NCI-H345 treated with DMSO at 0.1 percent for 48 hours (cell line): ENCODE results near the gene OLFM1.

ENCODE experiments used
- DNase-seq: peaks from one replicate; lab custom pipeline; 2025; ENCODE audit not compliant: unreplicated experiment; lab: John Stamatoyannopoulos, UW

OLFM1 gene

GRCh38 chr9:135130207-135130976, 42.9 kb downstream of the OLFM1 start:
- peak; percentile 98 for DNase-seq

- DNase-seq: no peak
Observed at GRCh38 chr9:135131488-135131887, 44.0 kb downstream of the OLFM1 start.

- no peak for DNase-seq
Observed at GRCh38 chr9:135132008-135132407, 44.5 kb downstream of the OLFM1 start.

DNA sequence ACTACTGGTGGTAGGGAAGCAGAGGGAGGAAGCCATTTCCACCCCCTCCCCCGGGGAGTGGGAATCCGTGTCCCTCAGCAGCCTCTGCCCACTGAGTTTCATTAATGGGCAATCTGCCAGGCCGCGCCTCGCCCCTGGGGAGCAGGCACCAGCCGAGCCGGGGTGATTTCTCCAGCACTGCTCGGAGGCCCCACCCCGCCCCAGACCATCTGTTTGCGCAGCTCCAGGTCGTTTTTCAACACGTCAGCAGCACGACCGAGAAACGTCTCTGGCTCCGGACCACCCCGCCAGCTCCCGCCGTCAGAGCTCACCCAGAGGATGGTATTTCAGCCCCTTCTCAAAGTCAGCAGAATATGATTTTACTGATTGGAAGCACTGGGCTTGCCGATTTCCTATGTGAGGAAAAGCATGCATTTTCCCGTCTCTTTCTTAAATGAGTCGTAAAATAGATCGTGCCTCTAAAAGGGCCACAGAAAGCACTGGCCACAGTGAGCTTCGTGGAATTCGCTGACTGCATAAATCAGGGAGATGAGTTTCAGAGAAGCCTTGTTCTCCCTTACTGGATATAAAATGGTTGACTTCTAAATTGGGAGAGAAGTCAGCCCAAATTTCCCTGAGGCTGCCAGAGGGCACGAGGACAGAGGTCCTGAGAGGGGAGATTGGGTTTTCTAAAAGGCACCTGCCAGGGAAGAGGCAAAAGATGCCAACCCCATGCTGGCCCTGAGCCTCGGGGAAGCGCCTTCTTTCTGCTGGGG, 47.0 kb downstream of the OLFM1 start:
- DNase-seq: peak; percentile 67

DNA sequence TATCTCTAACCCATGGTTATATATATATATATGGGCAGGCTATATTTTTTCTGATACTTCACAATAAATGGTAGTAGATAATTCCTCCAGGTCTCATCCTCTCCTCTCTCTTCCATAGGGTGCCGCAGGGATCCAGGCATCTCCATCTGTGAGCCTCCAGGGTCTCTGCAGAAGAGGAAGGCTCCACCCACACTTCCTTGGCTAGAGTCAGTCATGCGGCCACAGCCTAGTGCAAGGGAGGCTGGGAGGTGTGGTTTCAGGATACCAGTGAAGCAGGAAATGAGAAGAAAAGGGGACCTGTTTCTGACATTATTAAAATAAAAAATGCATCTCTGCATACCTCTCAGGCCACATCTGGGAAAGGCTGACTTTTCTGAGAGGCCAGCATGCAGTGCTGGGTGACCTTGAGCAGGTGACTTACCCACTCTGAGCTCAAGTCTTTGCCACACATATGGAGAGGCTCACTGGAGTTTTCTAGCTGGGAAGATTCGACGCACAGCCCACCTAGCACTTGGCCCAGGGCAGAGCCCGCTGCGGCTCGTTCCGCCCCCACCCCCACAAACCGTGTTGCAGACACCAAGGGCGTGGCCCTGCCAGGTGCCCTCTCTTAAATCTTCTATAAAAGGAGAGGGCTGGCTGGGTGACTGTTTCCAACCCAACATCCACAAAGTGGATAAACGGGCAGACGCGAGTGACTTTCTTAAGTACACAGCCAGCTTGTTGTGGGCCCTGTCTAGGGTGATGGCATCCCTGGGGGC, 47.9 kb downstream of the OLFM1 start:
- DNase-seq: no peak

DNA sequence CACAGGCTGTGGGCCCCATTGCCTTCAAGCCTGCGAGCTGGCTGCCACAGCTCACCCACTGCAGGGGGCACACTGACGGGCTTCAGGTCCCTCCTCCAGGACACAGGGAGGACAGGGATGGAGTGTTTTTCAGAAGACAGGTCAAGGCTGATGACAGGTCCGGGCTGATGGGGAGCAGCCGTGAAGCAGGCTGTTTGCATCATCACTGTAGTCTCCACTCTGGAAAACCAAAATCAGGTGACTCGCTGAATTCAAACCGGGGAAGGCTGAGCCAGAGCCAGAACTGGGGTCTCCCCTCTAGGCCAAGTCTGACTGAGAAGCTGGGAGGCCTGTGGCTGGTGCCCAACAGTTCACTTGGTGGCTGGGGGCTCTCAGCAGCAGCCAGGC, 48.5 kb downstream of the OLFM1 start:
- DNase-seq: no peak

GRCh38 chr9:135136481-135136880, 49.0 kb downstream of the OLFM1 start:
- no peak for DNase-seq

DNA sequence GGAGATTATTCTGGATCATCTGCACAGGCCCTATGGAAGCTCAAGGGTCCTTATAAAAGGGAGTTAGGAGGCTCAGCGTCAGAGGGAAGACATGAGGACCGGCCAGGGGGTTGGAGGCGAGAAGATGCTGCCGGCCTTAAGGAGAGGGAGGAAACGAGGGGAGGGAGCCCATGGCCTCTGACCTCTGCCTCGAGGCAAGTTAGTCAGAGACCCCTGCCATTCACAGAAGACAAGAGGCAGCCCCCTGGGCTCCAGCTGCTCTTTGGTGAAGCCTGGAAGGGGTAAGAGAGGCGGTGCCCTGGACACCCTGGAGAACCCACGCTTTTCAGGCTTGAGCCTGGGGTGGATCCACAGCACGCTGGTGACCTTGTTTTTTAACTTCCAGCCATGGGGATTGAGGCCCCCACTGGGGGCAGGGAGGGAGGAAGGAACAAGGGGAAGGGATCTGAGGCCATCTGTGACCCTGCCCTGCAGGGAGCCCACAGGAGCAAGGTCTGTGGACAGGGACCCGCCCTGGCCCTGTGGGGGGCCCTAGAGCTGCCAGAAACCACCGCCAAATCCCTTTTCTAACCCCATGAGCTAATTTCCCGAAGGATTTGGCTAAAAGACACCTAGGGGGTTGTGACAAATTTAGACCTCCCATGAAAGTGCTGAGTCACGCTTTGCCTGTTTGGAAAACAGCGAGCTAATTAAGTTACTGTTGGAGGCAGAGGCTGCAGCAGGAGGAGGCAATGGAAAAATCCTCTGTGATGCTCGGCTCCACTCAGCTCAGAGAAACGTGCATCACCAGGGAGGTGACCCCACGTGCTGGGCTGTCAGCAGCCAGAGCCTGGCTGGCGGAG, 49.7 kb downstream of the OLFM1 start:
- peak; percentile 36 for DNase-seq

DNA sequence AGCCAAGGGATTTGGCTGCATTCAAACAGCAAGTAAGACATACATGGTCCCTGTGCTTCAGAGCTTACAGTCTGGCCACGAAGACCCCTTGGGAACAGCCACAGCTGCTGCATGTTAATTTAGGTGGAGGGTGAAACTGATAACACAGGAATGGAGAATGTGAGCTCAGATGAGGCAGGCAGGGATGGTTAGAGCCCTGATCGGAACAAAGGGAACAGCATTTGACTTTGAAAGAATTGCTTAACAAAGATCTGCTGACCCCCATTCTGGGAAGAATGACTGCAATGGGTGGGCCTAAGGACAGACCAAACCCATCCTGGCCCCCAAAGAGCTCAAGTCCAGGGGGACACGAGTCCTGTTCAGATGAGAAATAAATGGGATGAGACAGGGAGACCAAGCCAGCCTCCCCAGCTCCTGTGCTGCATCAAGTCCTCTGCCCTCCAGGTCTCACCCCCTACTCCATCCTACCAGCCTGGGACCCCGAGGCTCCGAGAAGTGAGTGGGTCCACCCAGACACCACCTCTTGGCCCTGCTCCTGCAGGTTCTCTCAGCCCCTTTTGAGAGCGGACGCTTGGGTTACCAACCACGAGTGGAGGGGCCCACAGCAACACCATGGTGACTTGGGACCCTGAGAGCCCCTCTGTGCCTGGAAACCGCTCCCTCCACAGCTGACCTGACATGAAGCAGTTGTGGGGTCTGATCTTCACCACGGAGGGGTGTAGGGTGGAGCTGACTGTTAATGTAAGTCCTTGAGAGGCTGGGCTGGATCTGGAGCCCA, 50.8 kb downstream of the OLFM1 start:
- no peak for DNase-seq

GRCh38 chr9:135139366-135139959, 52.0 kb downstream of the OLFM1 start:
- DNase-seq: no peak

GRCh38 chr9:135141183-135141774, 53.8 kb downstream of the OLFM1 start:
- no peak for DNase-seq

DNA sequence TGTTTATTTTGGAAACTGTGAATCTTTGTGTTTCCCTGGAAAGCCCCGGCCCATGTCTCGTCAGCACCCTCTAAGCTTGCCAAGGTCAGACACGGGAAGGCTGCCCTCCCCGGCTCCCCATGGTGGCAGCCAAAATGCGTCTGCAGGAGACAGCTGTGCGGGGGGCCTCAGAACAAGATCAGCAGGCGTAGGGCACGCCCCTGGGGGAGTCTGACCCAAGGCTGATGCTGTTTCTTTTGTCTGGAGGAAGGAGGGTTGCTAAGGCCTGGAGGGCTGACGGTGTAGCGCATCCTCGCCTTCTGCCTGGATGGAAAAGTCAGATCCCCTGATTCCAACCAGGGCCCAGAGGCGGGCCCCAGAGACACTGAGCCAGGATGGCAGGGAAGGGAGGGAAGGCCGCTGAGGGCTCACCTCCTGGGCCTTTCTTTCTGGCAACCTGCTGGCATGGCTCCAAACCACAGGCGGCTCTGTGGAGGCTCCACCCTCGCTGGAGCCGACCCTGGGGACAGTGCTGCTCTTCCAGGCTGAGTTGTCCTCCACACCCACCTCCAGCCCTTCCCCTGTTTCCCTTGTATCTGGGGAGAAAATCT, 57.2 kb downstream of the OLFM1 start:
- peak; percentile 78 for DNase-seq

DNA sequence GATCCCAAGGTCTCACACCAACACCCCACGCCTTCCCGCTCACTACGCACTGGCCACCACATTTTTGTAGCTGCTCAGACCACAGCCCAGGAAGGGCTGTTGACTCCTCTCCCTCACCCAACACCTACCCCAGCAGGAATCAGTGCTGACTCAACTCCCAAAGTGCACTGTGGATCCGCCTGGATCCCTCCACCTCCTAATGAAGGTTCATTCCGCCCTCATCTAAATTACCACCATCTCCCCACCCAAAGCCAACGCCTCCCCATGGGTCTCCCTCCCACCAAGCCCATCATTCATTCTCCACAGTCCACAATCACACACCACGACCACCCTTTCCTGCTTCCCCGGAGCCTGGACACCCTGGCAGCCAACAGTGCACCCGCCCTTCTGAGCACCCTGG, 57.8 kb downstream of the OLFM1 start:
- DNase-seq: no peak

GRCh38 chr9:135146241-135146640, 58.8 kb downstream of the OLFM1 start:
- DNase-seq: no peak

- DNase-seq: peak; percentile 71
Observed at GRCh38 chr9:135146766-135147473, 59.5 kb downstream of the OLFM1 start.

DNA sequence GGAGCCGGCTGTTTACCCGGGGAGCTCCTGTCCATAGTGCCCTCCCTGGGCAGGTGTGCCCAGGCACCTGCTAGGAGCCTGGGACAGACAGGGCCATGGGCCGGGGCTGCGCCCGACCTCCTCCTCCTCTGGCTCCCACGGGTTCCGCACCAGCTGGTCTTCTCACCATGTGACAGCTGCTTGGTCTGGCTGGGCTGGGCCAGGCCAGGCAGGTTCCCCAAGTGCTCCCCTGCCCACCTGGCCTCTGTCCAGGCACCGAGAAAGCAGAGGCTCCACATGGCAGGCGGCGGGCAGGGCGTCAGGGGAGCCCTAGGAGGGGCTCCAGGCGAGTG, 60.0 kb downstream of the OLFM1 start:
- DNase-seq: peak; percentile 71

DNA sequence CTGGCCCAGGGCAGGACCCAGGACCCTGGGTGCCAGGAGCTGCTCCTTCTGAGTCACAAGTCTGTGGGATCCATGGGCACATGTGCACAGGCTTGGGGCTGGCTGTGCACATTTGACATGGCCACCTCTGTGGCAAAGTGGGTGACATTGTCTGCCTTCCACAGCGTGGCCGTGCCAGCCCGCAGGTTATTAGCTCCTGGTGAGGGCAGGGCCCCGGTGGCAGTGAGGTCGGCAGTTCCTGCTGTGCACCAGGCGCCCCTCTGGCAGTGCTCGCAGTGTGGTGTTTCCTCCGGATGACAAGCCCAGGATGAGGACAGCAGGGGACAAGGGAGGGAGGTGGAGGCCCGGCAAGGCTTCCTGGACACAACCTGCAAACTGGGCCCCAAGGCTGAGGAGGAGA, 60.5 kb downstream of the OLFM1 start:
- no peak for DNase-seq

DNA sequence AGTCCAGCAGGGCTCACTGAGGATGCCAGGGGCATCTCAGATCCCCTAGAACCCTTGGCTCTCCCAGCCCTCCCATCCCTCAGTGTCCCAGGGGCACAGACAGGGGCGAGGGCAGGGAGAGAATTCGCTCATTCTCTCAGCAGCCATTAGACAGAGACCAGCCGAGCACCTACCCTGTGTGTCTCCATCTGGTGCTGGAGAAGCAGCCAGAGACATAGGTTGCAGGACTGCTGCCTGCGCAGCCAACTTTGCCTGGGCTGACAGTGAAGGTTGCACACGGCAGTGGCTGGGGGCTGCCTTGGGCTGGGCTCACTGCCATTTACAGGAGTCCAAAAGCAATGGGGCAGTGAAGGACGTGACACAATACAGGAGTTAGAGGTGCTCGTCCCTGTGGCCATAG, 60.9 kb downstream of the OLFM1 start:
- DNase-seq: no peak
